PC-9 (cell line): ENCODE results near the gene TAS1R1.

Source experiments
- CTCF ChIP-seq: fragments of 200-600 bp; sonication (generic); conservative IDR thresholded peaks from 2 replicates; pipeline ENCODE4 v1.6.1; 2017; ENCODE audit warnings: mixed run types, antibody characterized with exemption, mild to moderate bottlenecking, moderate library complexity
- EZH2 ChIP-seq: fragments of 200-600 bp; sonication (generic); IDR thresholded peaks from 2 replicates; pipeline ENCODE4 v1.8.0; 2017; ENCODE audit warnings: antibody characterized with exemption, low read depth

DNA sequence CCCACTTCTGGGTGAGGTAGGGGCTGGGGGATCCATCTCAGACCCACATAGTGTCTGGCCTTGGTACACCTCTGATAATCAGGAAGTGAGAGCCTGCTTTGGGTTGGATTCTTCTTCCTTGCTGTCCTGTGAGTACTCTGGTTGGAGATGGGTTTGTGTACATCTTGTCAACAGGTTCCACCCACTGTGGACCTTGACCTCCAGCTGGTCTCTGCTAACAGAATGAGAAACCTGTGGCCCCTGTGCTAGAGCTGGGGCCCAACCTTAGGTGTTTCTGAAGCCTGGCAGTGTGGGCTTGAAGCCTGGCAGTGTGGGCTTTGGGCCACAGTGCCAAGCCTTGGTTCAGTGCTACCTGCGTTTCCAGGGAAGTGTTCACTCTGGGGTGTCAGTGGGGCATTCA, 27.3 kb downstream of the TAS1R1 start:
- TF ChIP-seq CTCF (no peak), EZH2 (no peak)
